Cardiac fibroblast (primary cell): ENCODE data around the gene SLC22A15.
A peak's percentile ranks its signal among the peaks of the same experiment; 100 is the strongest.

Experiments
- DNase-seq, 2 donors: peaks; one replicate each; pipeline versions ENCODE4 v3.0.0 to v3.0.0-alpha.2; 2010; ENCODE audit warnings: low read depth in 2 of 2
- H3K4me3 ChIP-seq, 2 donors: replicated peaks in 1 of 2; 1 replicate in 1 of 2; 2 replicates in 1 of 2; pipeline ENCODE4 v1.5.1; 2011; ENCODE audit warnings: low read depth in 2 of 2, low read length in 2 of 2, mild to moderate bottlenecking in 2 of 2, moderate library complexity in 1 of 2
- CTCF ChIP-seq: IDR thresholded peaks from one replicate; pipeline ENCODE4 v1.5.1; 2011; ENCODE audit warnings: low read depth, mild to moderate bottlenecking, low read length, inconsistent platforms

Gene SLC22A15

GRCh38 chr1:115973154-115973553 is 3.2 kb upstream of the SLC22A15 start:
- TF ChIP-seq CTCF, result no peak
- DNase-seq, result no peak
- no peak overlapping the region for H3K4me3 ChIP-seq

- DNase-seq, result no peak
- peak overlapping the region; percentile 69 to 70 for H3K4me3 ChIP-seq
- TF ChIP-seq CTCF, result no peak
Measured at GRCh38 chr1:115975569-115976061, 698 bp upstream of the SLC22A15 start.

- H3K4me3 ChIP-seq, result peak overlapping the region; percentile 67 to 70
- no peak for DNase-seq
- TF ChIP-seq CTCF, result no peak
Measured at GRCh38 chr1:115976921-115977498, 697 bp downstream of the SLC22A15 start.

GRCh38 chr1:115977499-115978258 is 1.4 kb downstream of the SLC22A15 start:
- no peak for TF ChIP-seq CTCF
- peak; percentile 71 to 86 for DNase-seq
- peak overlapping the region in 1 of 2 donors; percentile 70 for H3K4me3 ChIP-seq

GRCh38 chr1:115978292-115978941 is 2.1 kb downstream of the SLC22A15 start:
- no peak for TF ChIP-seq CTCF
- no peak for DNase-seq
- H3K4me3 ChIP-seq, result no peak overlapping the region

DNA sequence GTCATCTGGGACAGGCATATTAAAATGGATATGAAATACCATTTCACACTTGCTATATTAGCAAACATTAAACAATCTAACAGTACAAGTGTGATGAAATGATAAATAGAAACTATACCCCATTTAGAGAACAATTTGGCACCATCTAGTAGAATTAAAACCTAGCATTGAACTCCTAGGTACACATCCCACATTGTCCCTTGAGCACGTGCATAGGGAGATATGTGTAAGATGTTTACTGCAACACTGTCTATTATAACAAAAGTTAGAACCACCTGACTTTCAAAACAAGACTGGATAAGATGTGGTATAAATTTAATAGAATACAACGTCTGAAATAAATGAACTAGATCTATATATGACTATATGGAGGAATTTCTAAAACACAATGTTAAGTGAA is 3.8 kb downstream of the SLC22A15 start:
- TF ChIP-seq CTCF, result no peak
- no peak overlapping the region for H3K4me3 ChIP-seq
- DNase-seq, result no peak
